Esophagus muscularis mucosa (tissue), 4 donors: ENCODE data around the gene DCLRE1B.

Experiments used
- EP300 ChIP-seq: sonication (generic); formaldehyde crosslinking; IDR thresholded peaks from one replicate; pipeline ENCODE4 v1.6.1; 2017; ENCODE audit warnings: antibody characterized with exemption
- POLR2A ChIP-seq: fragments of 450-650 bp; IDR thresholded peaks from one replicate; pipeline ENCODE4 v1.6.1; 2017; ENCODE audit warnings: antibody characterized with exemption, moderate library complexity, mild to moderate bottlenecking, low read depth
- TF ChIP-seq, protein P1 (sequence below), 3 experiments: fragments of 200-600 bp in 2 of 3; fragments of 450-650 bp in 1 of 3; sonication (generic) in 2 of 3; IDR thresholded peaks; one replicate each; pipeline ENCODE4 v1.5.1; 2017 to 2019; ENCODE audit warnings: antibody characterized with exemption in 3 of 3, mild to moderate bottlenecking in 2 of 3, moderate library complexity in 1 of 3

DNA sequence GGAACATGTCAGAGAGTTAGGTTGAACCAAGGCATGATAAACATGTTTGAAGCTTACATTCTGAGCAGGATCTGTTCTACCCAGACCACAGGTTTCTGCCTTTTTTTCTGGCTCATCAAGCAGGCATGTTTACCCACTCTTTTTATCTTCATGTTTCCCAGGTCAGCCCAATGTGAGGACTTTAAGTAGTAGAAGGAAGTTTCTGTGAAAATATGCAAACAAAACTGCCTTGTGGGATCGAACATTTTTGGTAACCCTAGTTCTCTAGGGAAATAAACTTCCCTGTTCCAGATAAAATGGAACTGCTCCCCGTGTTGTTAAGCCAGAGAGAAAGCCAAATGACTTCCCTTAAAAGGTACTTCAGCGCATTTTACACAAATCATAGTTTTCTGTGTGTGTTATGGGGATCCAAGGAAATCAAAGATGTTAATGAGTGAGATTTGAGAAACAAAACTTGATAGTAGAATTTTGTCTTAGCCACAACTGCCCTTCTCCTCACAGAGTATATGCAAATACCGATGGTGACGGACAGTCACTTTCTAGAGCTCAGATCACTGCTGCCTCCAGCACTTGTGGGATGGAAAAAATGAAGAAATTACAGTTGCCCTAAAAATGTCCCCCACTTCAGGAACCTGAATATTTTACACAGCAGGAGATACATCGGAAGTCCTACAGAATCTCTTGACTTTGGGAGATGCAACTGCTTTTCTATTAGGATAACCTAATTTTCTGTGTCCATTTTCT is 23.2 kb downstream of the DCLRE1B start:
- TF ChIP-seq, protein P1, sequence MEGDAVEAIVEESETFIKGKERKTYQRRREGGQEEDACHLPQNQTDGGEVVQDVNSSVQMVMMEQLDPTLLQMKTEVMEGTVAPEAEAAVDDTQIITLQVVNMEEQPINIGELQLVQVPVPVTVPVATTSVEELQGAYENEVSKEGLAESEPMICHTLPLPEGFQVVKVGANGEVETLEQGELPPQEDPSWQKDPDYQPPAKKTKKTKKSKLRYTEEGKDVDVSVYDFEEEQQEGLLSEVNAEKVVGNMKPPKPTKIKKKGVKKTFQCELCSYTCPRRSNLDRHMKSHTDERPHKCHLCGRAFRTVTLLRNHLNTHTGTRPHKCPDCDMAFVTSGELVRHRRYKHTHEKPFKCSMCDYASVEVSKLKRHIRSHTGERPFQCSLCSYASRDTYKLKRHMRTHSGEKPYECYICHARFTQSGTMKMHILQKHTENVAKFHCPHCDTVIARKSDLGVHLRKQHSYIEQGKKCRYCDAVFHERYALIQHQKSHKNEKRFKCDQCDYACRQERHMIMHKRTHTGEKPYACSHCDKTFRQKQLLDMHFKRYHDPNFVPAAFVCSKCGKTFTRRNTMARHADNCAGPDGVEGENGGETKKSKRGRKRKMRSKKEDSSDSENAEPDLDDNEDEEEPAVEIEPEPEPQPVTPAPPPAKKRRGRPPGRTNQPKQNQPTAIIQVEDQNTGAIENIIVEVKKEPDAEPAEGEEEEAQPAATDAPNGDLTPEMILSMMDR (IDR thresholded peaks at IDR 0.05), result no peak
- TF ChIP-seq POLR2A, result no peak
- TF ChIP-seq EP300, result no peak
